GM19239 (cell line): ENCODE data around the gene MRPL32.

ENCODE experiments used
- DNase-seq: peaks from one replicate; pipeline ENCODE4 v3.0.0; 2011; ENCODE audit warnings: low spot score; ENCODE audit not compliant: insufficient read length
- FAIRE-seq: peaks from 2 replicates; lab custom pipeline; 2011; peaks lifted over from hg19 to GRCh38; lab: Jason Lieb, UNC

The MRPL32 gene

GRCh38 chr7:42925630-42926029, 6.5 kb upstream of the MRPL32 start:
- FAIRE-seq (no peak), DNase-seq (no peak)

DNA sequence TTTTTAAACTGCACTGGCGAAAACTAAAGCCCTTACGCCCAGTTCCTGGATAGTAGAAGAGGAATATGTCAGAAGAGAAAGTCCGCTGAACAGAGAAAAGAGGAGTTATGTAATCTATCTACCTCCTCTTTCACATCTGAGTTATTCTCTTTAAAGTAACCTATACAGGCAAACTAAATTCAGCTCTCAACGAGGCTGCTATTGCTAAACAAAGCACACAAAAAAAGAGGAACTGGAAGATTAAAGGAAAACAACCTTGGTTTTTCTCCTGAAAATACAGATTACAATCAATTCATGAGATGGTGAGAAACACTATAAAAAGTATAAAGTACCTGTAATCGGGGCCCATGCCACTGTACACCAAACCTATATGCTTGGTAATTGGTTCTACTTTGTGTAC, 6.0 kb upstream of the MRPL32 start:
- DNase-seq (no peak), FAIRE-seq (peak; percentile 48)

DNA sequence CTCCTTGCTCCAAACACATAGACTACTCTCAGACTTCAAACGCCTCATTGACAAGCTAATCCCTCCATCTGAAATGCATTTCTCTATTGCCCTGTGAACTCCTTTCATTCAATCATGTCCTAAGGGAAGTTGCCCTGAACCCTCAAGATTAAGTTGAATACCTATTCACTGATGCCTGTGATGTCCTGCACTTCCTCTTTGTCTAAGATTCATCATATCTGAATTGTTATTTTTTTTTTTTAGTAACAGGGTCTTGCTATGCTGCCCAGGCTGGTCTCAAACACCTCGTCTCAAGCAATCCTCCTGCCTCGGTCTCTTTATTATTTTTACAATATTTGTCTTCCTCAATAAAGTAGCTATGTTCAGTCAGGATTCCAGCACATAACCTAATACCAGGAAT, 3.4 kb upstream of the MRPL32 start:
- FAIRE-seq (no peak), DNase-seq (no peak)

GRCh38 chr7:42929449-42929848, 2.7 kb upstream of the MRPL32 start:
- DNase-seq (no peak), FAIRE-seq (no peak)

DNA sequence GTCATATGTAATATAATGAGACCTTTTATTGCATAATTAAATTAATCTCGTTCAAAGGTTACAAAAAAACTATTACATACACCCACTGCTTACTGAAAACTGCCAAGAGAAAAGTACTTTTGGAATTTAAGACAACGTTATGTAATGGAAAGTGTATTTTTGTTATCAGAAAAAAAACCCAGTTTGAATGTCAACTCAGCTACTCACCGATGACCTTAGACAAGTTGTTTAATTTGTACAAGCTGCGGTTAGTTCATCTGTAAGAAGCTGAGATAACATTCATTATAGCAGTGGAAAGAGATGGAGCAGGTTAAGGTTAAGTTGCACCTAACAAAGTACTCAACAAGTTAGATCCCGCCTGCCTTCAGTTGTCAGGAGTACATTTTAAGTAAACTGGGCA, 1.3 kb upstream of the MRPL32 start:
- DNase-seq (no peak), FAIRE-seq (no peak)

GRCh38 chr7:42931447-42931833, 736 bp upstream of the MRPL32 start:
- peak; percentile 62 for FAIRE-seq
- no peak for DNase-seq

GRCh38 chr7:42932811-42933591, 825 bp downstream of the MRPL32 start:
- DNase-seq, result no peak
- peak; percentile 55 for FAIRE-seq

DNA sequence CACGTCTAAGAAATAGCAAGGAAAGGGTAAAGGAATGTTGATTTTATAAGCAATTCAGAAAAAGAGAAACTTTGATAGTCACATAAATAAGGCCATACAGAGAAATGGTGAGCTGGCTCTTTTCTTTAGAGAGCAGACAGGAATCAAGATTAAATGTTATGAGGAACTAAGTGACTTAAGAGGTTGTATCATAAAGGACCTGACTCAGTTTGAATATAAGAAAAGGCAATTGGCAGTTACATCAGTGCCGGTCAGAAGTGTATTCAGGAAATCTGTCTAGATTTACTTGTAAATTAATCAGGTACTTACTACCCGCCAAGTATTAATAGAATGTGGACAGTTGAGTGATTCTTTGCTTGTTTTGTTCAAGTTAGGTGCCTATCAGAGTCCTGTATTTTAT, 2.1 kb downstream of the MRPL32 start:
- no peak for DNase-seq
- no peak for FAIRE-seq

- no peak for DNase-seq
- FAIRE-seq, result no peak
Observed at GRCh38 chr7:42935861-42936260, 3.7 kb downstream of the MRPL32 start.

DNA sequence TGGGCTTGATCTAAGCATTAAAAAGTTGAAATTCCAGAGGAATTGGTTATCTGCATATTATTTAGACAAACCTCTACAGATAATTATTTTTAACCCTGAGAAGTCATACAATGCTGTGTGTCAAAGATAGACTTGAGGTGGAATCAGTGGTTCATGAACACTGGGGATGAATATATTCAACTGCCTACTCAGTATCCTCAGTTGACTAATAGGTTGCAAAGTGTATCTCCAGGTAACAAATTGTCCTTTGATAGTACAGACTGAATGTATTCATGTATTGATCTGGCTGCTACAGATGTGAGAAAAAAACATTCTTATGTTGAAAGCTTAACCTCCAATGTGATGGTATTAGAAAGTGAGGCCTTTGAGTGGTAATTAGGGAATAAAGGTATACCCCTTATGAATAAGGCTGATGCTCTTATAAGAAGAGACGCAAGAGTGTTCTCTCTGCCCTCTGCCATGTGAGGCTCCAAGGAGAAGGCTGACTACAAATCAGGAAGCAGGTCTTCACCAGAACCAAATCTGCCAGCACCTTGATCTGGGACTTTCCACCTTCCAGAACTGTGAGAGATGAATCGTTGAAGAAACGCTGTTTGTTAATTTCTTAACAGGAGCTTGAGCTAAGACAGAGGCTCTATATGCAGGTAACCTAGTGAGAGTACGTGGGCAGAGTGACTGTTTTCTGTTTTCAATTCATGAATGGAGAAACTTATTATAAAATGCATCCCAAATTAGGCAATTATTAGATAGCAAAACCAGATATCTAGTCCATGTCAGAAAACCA, 7.5 kb downstream of the MRPL32 start:
- FAIRE-seq (peak; percentile 39), DNase-seq (no peak)

DNA sequence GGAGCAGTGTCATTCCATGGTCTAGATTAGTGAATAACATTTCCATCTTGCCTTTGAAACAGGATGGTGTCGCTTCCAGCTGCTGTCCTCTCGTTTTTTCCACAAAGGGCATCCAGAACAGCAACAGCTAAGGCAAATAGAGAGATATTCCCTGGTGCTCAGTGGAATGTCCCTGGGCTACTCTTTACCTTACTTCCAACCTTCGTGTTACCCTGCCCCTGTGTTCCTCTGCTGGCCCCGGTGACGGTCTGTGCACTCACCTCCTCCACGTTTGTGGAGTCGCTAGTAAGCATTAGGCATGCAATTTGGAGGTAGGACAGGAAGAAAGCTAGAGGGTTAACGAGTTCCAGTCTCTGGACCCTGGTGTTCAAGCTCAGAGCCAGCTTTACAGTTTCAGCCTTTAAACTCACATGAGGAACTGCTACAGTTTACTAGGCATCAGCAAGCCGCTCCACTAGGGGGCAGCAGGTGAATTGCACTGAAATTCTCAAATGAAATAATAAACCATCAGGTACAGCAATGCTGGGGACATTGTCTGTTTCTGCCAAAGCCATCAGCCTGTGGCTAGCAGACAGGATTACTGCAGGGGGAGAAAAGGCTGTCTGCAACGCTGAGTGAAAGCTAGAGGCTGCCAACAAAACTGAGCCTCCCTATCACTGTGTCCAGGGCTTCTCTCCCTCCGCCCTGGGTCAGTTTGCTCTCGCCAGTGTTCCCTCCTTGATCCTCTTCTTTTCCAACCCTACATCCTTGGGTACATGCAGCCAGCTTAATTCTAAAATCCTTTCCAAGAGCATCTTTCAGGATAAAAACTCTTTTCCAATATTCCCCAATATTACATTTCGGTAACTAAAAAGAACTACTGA, 9.0 kb downstream of the MRPL32 start:
- FAIRE-seq (peak; percentile 97), DNase-seq (peak; percentile 29)

DNA sequence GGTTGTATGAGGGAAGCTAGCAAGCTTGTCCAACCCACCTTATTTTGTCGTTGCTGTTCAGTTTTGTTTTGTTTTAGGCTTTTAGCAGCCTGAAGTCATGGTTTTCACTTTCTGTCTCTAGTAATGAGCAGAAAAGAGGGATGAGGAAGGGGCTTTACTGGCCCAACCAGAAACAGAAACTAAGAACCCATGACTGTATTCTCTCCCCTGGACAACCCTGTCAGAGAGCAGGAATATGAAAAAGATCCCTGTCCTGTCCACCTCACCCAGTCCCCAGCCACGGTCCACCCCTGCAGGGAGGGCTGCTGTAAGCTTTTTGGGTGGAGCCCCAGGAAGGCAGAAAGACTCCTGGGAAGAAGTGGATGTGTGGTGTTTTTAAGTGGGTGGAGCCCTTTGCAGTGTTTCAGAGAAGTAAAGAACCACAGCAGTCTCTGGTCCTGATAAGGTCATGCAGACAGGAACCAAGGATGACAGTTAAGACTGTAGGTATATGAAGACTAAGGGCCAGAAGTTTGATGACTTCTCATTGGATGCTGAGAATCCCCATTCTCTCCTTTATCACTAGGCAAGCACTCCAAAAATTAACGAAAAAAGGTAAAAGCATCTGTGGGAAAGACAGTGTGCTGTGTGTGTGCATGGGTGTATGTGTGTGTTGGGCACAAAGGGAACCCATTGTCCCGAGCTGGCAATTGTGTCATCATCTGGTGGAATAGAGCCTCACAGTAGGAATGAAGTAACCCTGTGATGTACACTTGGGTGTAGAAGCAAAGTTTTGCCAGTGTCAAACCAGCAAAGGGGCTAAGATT, 13.8 kb downstream of the MRPL32 start:
- DNase-seq (no peak), FAIRE-seq (peak; percentile 82)

GRCh38 chr7:42946627-42946950, 14.4 kb downstream of the MRPL32 start:
- DNase-seq, result no peak
- FAIRE-seq, result no peak

GRCh38 chr7:42947521-42947920, 15.3 kb downstream of the MRPL32 start:
- FAIRE-seq (no peak), DNase-seq (no peak)

DNA sequence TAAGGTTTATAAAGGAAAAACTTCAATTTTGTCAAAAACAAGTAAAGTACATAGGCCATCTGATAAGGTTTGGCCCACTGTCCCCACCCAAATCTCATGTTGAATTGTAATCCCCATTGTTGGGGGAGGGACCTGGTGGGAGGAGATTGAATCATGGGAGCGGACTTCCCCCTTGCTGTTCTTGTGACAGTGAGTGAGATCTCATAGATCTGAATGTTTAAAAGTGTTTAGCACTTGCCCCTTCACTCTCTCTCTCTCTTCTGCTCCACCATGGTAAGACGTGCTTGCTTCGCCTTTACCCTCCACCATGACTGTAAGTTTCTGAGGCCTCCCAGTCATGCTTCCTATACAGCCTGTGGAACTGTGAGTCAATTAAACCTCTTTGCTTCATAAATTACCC, 18.2 kb downstream of the MRPL32 start:
- DNase-seq (no peak), FAIRE-seq (no peak)

- no peak for DNase-seq
- no peak for FAIRE-seq
Observed at GRCh38 chr7:42952328-42952727, 20.2 kb downstream of the MRPL32 start.

- no peak for FAIRE-seq
- no peak for DNase-seq
Observed at GRCh38 chr7:42953994-42954393, 21.8 kb downstream of the MRPL32 start.

- FAIRE-seq (no peak), DNase-seq (no peak)
Observed at GRCh38 chr7:42956062-42956461, 23.9 kb downstream of the MRPL32 start.

DNA sequence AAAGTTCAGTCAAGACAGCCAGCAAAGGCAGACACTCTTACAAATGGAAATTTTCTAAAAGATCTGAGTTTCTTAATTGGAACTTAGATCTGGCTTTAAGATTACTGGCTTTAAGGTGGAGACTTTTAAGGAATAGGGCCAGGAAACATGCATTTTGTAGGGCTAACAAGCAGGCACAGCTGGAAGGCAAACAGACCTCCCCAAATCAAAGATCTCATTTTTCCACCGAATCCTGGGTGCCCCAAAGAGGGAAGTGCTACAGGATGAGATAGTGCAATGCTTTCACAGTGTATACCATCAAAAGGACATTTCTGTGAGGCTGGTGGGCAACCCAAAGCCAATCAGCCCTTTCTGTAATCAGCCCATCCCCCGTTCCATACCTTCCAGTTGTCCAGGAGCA, 27.4 kb downstream of the MRPL32 start:
- FAIRE-seq, result no peak
- no peak for DNase-seq

GRCh38 chr7:42960762-42961161, 28.6 kb downstream of the MRPL32 start:
- FAIRE-seq (peak; percentile 72), DNase-seq (no peak)
